WTC11 (cell line): Measurements from ENCODE around the gene COMMD6. TPM values are rescaled to one million over a fixed set of nuclear protein-coding genes. Genes with fewer than 3 reads are reported as not detected.

Experiments
- ATAC-seq: fragments of 200-7000 bp; cut with Tn5 transposase; 2 replicates; pipeline ENCODE4 v1.10.0; 2021; ENCODE audit warnings: mild to moderate bottlenecking, moderate library complexity
- CTCF ChIA-PET: fragments of 300-600 bp; sonication (Branson Sonifier 250); formaldehyde crosslinking; loops from one replicate; lab custom pipeline; 2021; ENCODE audit warnings: antibody characterized with exemption; lab: Charles Lee
- POLR2A ChIA-PET: fragments of 350-600 bp; sonication (Branson Sonifier 250); formaldehyde crosslinking; loops from one replicate; lab custom pipeline; 2021; ENCODE audit warnings: antibody characterized with exemption; lab: Charles Lee
- DNase-seq: peaks from one replicate; pipeline ENCODE4 v3.0.0; 2021; ENCODE audit warnings: low spot score
- H3K27ac Mint-ChIP-seq: 2 replicates; pipeline ENCODE4 v1.8.0; 2021; ENCODE audit warnings: mixed read lengths
- H3K27me3 Mint-ChIP-seq: 2 replicates; pipeline ENCODE4 v1.8.0; 2021; ENCODE audit warnings: low read depth, mild to moderate bottlenecking, moderate library complexity, mixed read lengths
- H3K36me3 Mint-ChIP-seq: 2 replicates; pipeline ENCODE4 v1.8.0; 2021; ENCODE audit warnings: mixed read lengths
- H3K4me1 Mint-ChIP-seq: 2 replicates; pipeline ENCODE4 v1.8.0; 2022; ENCODE audit warnings: mixed read lengths
- H3K4me3 Mint-ChIP-seq: 2 replicates; pipeline ENCODE4 v1.8.0; 2021; ENCODE audit warnings: mild to moderate bottlenecking, moderate library complexity, mixed read lengths
- H3K9me3 Mint-ChIP-seq: 2 replicates; pipeline ENCODE4 v1.8.0; 2021; ENCODE audit warnings: mixed read lengths
- ATF3 ChIP-seq: sonication (generic); formaldehyde crosslinking; conservative IDR thresholded peaks from 2 replicates; pipeline ENCODE4 v1.8.1; 2022; ENCODE audit warnings: mild to moderate bottlenecking, missing genetic modification reagents
- ATF6 ChIP-seq: sonication (generic); formaldehyde crosslinking; IDR thresholded peaks from 2 replicates; pipeline ENCODE4 v1.8.1; 2023; ENCODE audit warnings: mild to moderate bottlenecking, missing genetic modification reagents
- ELF4 ChIP-seq: sonication (generic); formaldehyde crosslinking; IDR thresholded peaks from 2 replicates; pipeline ENCODE4 v1.8.1; 2022; ENCODE audit warnings: low read depth, mild to moderate bottlenecking, moderate library complexity, missing genetic modification reagents
- ESRRA ChIP-seq: sonication (generic); formaldehyde crosslinking; IDR thresholded peaks from 2 replicates; pipeline ENCODE4 v1.8.1; 2022; ENCODE audit warnings: mild to moderate bottlenecking, missing genetic modification reagents, borderline replicate concordance
- ETV6 ChIP-seq: sonication (generic); formaldehyde crosslinking; IDR thresholded peaks from 2 replicates; pipeline ENCODE4 v1.8.1; 2022; ENCODE audit warnings: mild to moderate bottlenecking, missing genetic modification reagents
- GABPB1 ChIP-seq: sonication (generic); formaldehyde crosslinking; IDR thresholded peaks from 2 replicates; pipeline ENCODE4 v1.8.1; 2023; ENCODE audit warnings: mild to moderate bottlenecking, missing genetic modification reagents
- MLX ChIP-seq: sonication (generic); formaldehyde crosslinking; IDR thresholded peaks from 2 replicates; pipeline ENCODE4 v1.8.1; 2023; ENCODE audit warnings: mild to moderate bottlenecking, missing genetic modification reagents, moderate library complexity
- MYBL2 ChIP-seq: sonication (generic); formaldehyde crosslinking; IDR thresholded peaks from 2 replicates; pipeline ENCODE4 v1.8.1; 2023; ENCODE audit warnings: mild to moderate bottlenecking, moderate library complexity, missing genetic modification reagents
- OVOL2 ChIP-seq: fragments of 250-450 bp; sonication (Bioruptor Pico); IDR thresholded peaks from 2 replicates; pipeline ENCODE4 v1.9.0; 2021; ENCODE audit warnings: mild to moderate bottlenecking, borderline replicate concordance
- SMAD4 ChIP-seq: sonication (generic); formaldehyde crosslinking; IDR thresholded peaks from 2 replicates; pipeline ENCODE4 v1.8.0; 2022; ENCODE audit warnings: mild to moderate bottlenecking, missing genetic modification reagents
- STAT6 ChIP-seq: sonication (generic); formaldehyde crosslinking; conservative IDR thresholded peaks from 2 replicates; pipeline ENCODE4 v1.8.1; 2023; ENCODE audit warnings: mild to moderate bottlenecking, low read depth, missing genetic modification reagents, moderate library complexity
- TP53 ChIP-seq: sonication (generic); formaldehyde crosslinking; IDR thresholded peaks from 2 replicates; pipeline ENCODE4 v1.8.1; 2023; ENCODE audit warnings: mild to moderate bottlenecking, missing genetic modification reagents
- ZNF121 ChIP-seq: sonication (generic); formaldehyde crosslinking; IDR thresholded peaks from 2 replicates; pipeline ENCODE4 v1.8.0; 2023; ENCODE audit warnings: missing genetic modification reagents
- ZNF138 ChIP-seq: sonication (generic); formaldehyde crosslinking; conservative IDR thresholded peaks from 2 replicates; pipeline ENCODE4 v1.8.1; 2022; ENCODE audit warnings: mild to moderate bottlenecking, moderate library complexity, missing genetic modification reagents
- ZNF232 ChIP-seq: sonication (generic); formaldehyde crosslinking; IDR thresholded peaks from 2 replicates; pipeline ENCODE4 v1.8.0; 2022; ENCODE audit warnings: mild to moderate bottlenecking, missing genetic modification reagents
- ZNF281 ChIP-seq: sonication (generic); formaldehyde crosslinking; IDR thresholded peaks from 2 replicates; pipeline ENCODE4 v1.8.0; 2023; ENCODE audit warnings: mild to moderate bottlenecking, missing genetic modification reagents
- ZNF671 ChIP-seq: fragments of 250-450 bp; sonication (Bioruptor Pico); IDR thresholded peaks from 2 replicates; pipeline ENCODE4 v1.8.0; 2021; ENCODE audit warnings: mild to moderate bottlenecking
- total RNA-seq: library from RNA; stranded (reverse); gene quantifications from 3 replicates; pipeline ENCODE4 v1.2.3, GENCODE V29; 2021
- TF ChIP-seq, protein P1 (sequence below): sonication (generic); formaldehyde crosslinking; IDR thresholded peaks from 2 replicates; pipeline ENCODE4 v1.8.1; 2022; ENCODE audit warnings: low read depth, mild to moderate bottlenecking, moderate library complexity, missing genetic modification reagents, borderline replicate concordance
- TF ChIP-seq, protein P2 (sequence below): fragments of 250-450 bp; sonication (Bioruptor Pico); IDR thresholded peaks from 2 replicates; pipeline ENCODE4 v1.9.0; 2021; ENCODE audit warnings: moderate library complexity, mild to moderate bottlenecking, inconsistent platforms, borderline replicate concordance
- TF ChIP-seq, protein P3 (sequence below): sonication (generic); formaldehyde crosslinking; IDR thresholded peaks from 2 replicates; pipeline ENCODE4 v1.8.1; 2022; ENCODE audit warnings: low read depth, missing genetic modification reagents, borderline replicate concordance

The COMMD6 gene
- total RNA-seq, 1 experiment from 2014 or later: 94.6 TPM

- Mint-ChIP-seq H3K4me3 (no peak overlapping the region), H3K27ac (no peak overlapping the region), H3K36me3 (no peaks in the 10 kb centered on the region), H3K9me3 (peaks cover 11% of the 10 kb centered on the region), H3K27me3 (no peaks in the 10 kb centered on the region), H3K4me1 (no peaks in the 10 kb centered on the region)
- ATAC-seq: no peak
- no peak for TF ChIP-seq OVOL2 (CRISPR knock-in tag)
- TF ChIP-seq ZNF232: no peak
- TF ChIP-seq TP53 (CRISPR knock-in tag): no peak
- no peak for TF ChIP-seq ZNF671 (CRISPR knock-in tag)
- TF ChIP-seq STAT6 (CRISPR knock-in tag): no peak
- no peak for TF ChIP-seq ELF4
- no peak for TF ChIP-seq SMAD4 (CRISPR knock-in tag)
- no peak for TF ChIP-seq ESRRA (CRISPR knock-in tag)
- no peak for TF ChIP-seq ATF3 (CRISPR knock-in tag)
- no peak for TF ChIP-seq MLX (CRISPR knock-in tag)
- TF ChIP-seq, protein P1, sequence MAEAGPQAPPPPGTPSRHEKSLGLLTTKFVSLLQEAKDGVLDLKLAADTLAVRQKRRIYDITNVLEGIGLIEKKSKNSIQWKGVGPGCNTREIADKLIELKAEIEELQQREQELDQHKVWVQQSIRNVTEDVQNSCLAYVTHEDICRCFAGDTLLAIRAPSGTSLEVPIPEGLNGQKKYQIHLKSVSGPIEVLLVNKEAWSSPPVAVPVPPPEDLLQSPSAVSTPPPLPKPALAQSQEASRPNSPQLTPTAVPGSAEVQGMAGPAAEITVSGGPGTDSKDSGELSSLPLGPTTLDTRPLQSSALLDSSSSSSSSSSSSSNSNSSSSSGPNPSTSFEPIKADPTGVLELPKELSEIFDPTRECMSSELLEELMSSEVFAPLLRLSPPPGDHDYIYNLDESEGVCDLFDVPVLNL (CRISPR knock-in tag): no peak
- no peak for TF ChIP-seq ZNF281
- DNase-seq: no peak
- CTCF ChIA-PET: interaction anchor here (2.1 kb wide), 1 partner anchor 14 kb away, joined by 5 read pairs; the partner anchor contains the start of gene TBC1D4
- POLR2A ChIA-PET: no interaction called here
Measured at GRCh38 chr13:75495938-75496337, 41.7 kb downstream of the COMMD6 start.

DNA sequence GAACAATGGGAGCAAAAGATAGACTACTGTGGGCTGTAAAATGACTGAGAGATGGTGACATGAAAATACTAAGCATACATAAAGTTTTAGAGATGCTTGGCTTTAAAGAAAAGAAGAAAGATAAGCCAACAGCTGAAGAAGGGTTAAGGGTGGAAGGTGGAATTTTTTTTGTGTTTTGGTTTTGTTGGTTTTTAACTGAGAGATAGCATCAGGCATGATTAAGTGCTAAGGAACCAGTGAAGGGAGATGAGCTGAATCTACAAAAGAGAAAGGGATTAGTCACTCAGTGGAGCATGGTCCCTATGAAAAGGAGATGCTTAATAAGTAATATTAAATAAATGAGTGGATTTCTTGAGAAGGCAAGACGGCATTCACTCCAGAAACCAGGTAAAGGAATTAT, 43.1 kb downstream of the COMMD6 start:
- Mint-ChIP-seq H3K9me3 (peaks cover 11% of the 10 kb centered on the region), H3K4me1 (no peaks in the 10 kb centered on the region), H3K27me3 (no peaks in the 10 kb centered on the region), H3K36me3 (no peaks in the 10 kb centered on the region), H3K4me3 (no peak overlapping the region), H3K27ac (no peak overlapping the region)
- CTCF ChIA-PET: interaction anchor here (2.1 kb wide), 1 partner anchor 12 kb away, joined by 5 read pairs; the partner anchor contains the start of gene TBC1D4
- POLR2A ChIA-PET: no interaction called here
- DNase-seq (no peak), ATAC-seq (no peak)
- TF ChIP-seq, protein P2, sequence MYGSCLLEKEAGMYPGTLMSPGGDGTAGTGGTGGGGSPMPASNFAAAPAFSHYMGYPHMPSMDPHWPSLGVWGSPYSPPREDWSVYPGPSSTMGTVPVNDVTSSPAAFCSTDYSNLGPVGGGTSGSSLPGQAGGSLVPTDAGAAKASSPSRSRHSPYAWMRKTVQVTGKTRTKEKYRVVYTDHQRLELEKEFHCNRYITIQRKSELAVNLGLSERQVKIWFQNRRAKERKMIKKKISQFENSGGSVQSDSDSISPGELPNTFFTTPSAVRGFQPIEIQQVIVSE (CRISPR knock-in tag): no peak
- TF ChIP-seq ZNF138 (CRISPR knock-in tag) (no peak), OVOL2 (CRISPR knock-in tag) (no peak), MYBL2 (CRISPR knock-in tag) (no peak), ETV6 (CRISPR knock-in tag) (no peak), ZNF281 (no peak), GABPB1 (CRISPR knock-in tag) (no peak), ATF6 (CRISPR knock-in tag) (no peak), ZNF121 (CRISPR knock-in tag) (no peak)
- TF ChIP-seq, protein P3, sequence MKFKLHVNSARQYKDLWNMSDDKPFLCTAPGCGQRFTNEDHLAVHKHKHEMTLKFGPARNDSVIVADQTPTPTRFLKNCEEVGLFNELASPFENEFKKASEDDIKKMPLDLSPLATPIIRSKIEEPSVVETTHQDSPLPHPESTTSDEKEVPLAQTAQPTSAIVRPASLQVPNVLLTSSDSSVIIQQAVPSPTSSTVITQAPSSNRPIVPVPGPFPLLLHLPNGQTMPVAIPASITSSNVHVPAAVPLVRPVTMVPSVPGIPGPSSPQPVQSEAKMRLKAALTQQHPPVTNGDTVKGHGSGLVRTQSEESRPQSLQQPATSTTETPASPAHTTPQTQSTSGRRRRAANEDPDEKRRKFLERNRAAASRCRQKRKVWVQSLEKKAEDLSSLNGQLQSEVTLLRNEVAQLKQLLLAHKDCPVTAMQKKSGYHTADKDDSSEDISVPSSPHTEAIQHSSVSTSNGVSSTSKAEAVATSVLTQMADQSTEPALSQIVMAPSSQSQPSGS: no peak
